Gastrocnemius medialis (tissue), 4 donors: ENCODE results near the gene MBD5. TPM values are rescaled to one million over a fixed set of nuclear protein-coding genes. Genes with fewer than 3 reads are reported as not detected.
"Not testable (repeated sequence)": the region's sequence is repeated elsewhere in the genome, so short reads cannot be mapped to it uniquely, and the experiment has no call there.

Experiments used
- ATAC-seq, 2 donors: fragments of 150-250 bp; one replicate each; pipeline ENCODE4 v1.9.1; 2016
- DNase-seq, 2 donors: peaks; one replicate each; pipeline ENCODE4 v3.0.0-alpha.2; 2019
- H3K27ac ChIP-seq, 4 donors: fragments of 200-600 bp; sonication (generic); 1 replicate in 1 of 4; 2 replicates in 3 of 4; pipeline ENCODE4 v1.5.1; 2016 to 2018; ENCODE audit warnings: mild to moderate bottlenecking in 2 of 4, moderate library complexity in 1 of 4
- H3K27me3 ChIP-seq, 3 donors: fragments of 200-600 bp; sonication (generic) in 2 of 3; 1 replicate in 1 of 3; 2 replicates in 2 of 3; pipeline versions ENCODE4 v1.5.1 to v1.6.0; 2016 to 2019; ENCODE audit warnings: mild to moderate bottlenecking in 1 of 3, moderate library complexity in 1 of 3
- H3K36me3 ChIP-seq, 2 donors: fragments of 200-600 bp; sonication (generic) in 1 of 2; one replicate each; pipeline ENCODE4 v1.5.1; 2017 to 2018
- H3K4me1 ChIP-seq, 2 donors: fragments of 200-600 bp; sonication (generic) in 1 of 2; one replicate each; pipeline ENCODE4 v1.5.1; 2016 to 2017; ENCODE audit warnings: mild to moderate bottlenecking in 2 of 2
- H3K4me3 ChIP-seq, 4 donors: fragments of 200-600 bp; sonication (generic) in 3 of 4; 1 replicate in 1 of 4; 2 replicates in 3 of 4; pipeline ENCODE4 v1.5.1; 2016 to 2019; ENCODE audit warnings: mild to moderate bottlenecking in 2 of 4
- H3K9me3 ChIP-seq, 3 donors: fragments of 200-600 bp; sonication (generic) in 2 of 3; 1 replicate in 1 of 3; 2 replicates in 2 of 3; pipeline ENCODE4 v1.5.1; 2016 to 2019
- CTCF ChIP-seq, 5 experiments: fragments of 450-650 bp in 3 of 5; fragments of 200-600 bp in 2 of 5; sonication (generic) in 2 of 5; IDR thresholded peaks in 4 of 5; conservative IDR thresholded peaks in 1 of 5; 1 replicate in 4 of 5; 2 replicates in 1 of 5; pipeline ENCODE4 v1.5.1; 2016 to 2019; ENCODE audit warnings: antibody characterized with exemption in 5 of 5, mild to moderate bottlenecking in 3 of 5, moderate library complexity in 3 of 5
- POLR2A ChIP-seq, 2 donors: fragments of 450-650 bp; IDR thresholded peaks; one replicate each; pipeline ENCODE4 v1.6.1; 2017; ENCODE audit warnings: antibody characterized with exemption in 2 of 2, mild to moderate bottlenecking in 2 of 2, moderate library complexity in 2 of 2
- in situ Hi-C, 4 donors: fragments of 200-750 bp; cut with MboI; loops; one replicate each; pipeline versions ENCODE4 v1.15.0 to v1.8.0; 2017; ENCODE audit warnings: low sequenced_read_pairs in 4 of 4
- intact Hi-C: fragments of 100-400 bp; cut with DNase I; formaldehyde crosslinking; loops from one replicate; pipeline ENCODE4 v1.15.1; 2023; ENCODE audit warnings: low total_unique reads
- total RNA-seq, 4 donors: library from RNA; depleted of rRNA; stranded (reverse); fragments of >200 nt; gene quantifications; one replicate each; pipeline versions ENCODE4 v1.1.0 to v1.2.3, GENCODE V29; 2016

Gene MBD5
- total RNA-seq, 4 donors from 2014 or later, result 15.2 to 27.2 (median 15.5) TPM

- no peak for DNase-seq
- intact Hi-C loops, result no loop called here
Measured at GRCh38 chr2:148538375-148538774, 517.5 kb downstream of the MBD5 start.

DNA sequence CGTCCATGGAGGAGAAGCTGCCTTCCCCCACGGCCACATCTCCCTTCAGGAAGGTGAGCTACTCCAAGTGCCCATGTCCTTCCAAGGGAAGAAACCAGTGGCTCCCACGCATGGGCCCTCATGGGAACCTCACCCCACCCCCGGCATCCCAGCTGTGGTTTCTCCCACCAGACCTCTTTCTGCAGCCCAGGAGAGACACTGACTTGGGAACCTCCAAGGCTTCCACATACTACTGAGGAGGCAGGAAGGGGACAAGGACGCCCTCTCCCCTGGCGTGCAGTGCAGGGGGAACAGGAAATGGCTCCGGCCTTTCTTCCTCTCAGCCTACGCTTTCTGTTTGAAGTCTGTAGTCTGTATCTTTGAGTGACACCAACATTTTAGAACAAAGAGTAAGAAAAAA, 519.1 kb downstream of the MBD5 start:
- Histone ChIP-seq H3K27ac (no peak overlapping the region), H3K27me3 (no peaks in the 10 kb centered on the region), H3K4me1 (no peaks in the 10 kb centered on the region), H3K9me3 (no peaks in the 10 kb centered on the region), H3K4me3 (no peak overlapping the region), H3K36me3 (no peaks in the 10 kb centered on the region)
- intact Hi-C loops (no loop called here), in situ Hi-C loops (no loop called here)
- DNase-seq, result no peak
- ATAC-seq, result no peak
- TF ChIP-seq CTCF (IDR thresholded peaks at IDR 0.05 in 4 of 5, conservative IDR thresholded peaks at IDR 0.05 in 1 of 5) (no peak), POLR2A (IDR thresholded peaks at IDR 0.05) (no peak)

More at GRCh38 chr2:148538375-148538774, 517.5 kb downstream of the MBD5 start:
- Histone ChIP-seq H3K4me1 (no peaks in the 10 kb centered on the region), H3K36me3 (no peaks in the 10 kb centered on the region), H3K27ac (no peak overlapping the region), H3K27me3 (no peaks in the 10 kb centered on the region), H3K9me3 (no peaks in the 10 kb centered on the region), H3K4me3 (no peak overlapping the region)
- in situ Hi-C loops, result no loop called here
- TF ChIP-seq CTCF (IDR thresholded peaks at IDR 0.05 in 4 of 5, conservative IDR thresholded peaks at IDR 0.05 in 1 of 5) (no peak), POLR2A (IDR thresholded peaks at IDR 0.05) (no peak)
- no peak for ATAC-seq

DNA sequence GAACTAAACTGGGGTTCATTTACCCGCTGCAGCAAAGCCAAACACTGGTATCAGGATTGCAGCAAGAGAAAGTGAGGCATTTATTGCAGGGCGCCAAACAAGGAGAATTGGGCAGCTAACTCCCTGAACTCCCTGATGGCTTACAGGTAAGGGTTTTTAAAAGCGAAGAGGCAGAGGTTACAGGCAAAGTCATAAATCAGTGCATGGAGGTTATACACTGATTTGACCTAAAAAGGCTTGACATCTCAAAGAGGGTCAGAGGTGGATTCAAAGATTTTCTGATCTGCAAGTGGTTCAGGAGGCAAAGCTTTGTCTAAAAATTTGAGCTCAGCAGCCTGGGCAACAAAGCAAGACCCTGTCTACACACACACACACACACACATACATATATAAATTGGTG, 520.9 kb downstream of the MBD5 start:
- ATAC-seq, result no peak
- TF ChIP-seq CTCF (IDR thresholded peaks at IDR 0.05 in 4 of 5, conservative IDR thresholded peaks at IDR 0.05 in 1 of 5) (no peak), POLR2A (IDR thresholded peaks at IDR 0.05) (no peak)
- H3K27ac ChIP-seq, result no peak overlapping the region
- intact Hi-C loops (no loop called here), in situ Hi-C loops (no loop called here)
- no peaks in the 10 kb centered on the region for H3K27me3 ChIP-seq
- DNase-seq, result no peak
- H3K36me3 ChIP-seq, result no peaks in the 10 kb centered on the region
- H3K9me3 ChIP-seq, result no peaks in the 10 kb centered on the region
- no peak overlapping the region for H3K4me3 ChIP-seq
- no peaks in the 10 kb centered on the region for H3K4me1 ChIP-seq

DNA sequence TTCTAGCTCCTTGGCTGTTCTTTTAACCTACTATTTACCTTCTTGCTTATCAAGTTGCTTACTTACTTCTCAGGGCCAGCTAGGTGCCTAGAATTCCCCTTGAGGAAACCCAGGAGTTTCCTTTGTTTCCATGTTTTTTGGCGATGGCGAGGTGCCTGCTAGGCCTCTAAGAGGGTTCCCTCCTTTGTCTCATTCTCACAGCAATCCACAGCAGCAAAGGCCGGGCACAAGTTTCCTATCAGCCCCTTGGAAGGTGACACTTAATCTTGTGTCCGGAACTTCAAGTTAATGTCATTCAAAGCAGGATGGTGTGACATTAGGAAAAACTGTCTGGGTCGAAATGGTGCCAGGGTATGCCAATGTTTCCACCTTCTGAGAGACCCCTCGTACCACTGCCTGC, 521.7 kb downstream of the MBD5 start:
- Histone ChIP-seq H3K9me3 (no peaks in the 10 kb centered on the region), H3K36me3 (no peaks in the 10 kb centered on the region), H3K27ac (no peak overlapping the region), H3K27me3 (no peaks in the 10 kb centered on the region), H3K4me1 (no peaks in the 10 kb centered on the region), H3K4me3 (no peak overlapping the region)
- TF ChIP-seq POLR2A (IDR thresholded peaks at IDR 0.05) (no peak), CTCF (IDR thresholded peaks at IDR 0.05 in 4 of 5, conservative IDR thresholded peaks at IDR 0.05 in 1 of 5) (no peak)
- no peak for DNase-seq
- intact Hi-C loops (no loop called here), in situ Hi-C loops (no loop called here)
- no peak for ATAC-seq

GRCh38 chr2:148543088-148543540, 522.2 kb downstream of the MBD5 start:
- H3K27ac ChIP-seq, H3K36me3 ChIP-seq, H3K27me3 ChIP-seq, ATAC-seq, H3K4me3 ChIP-seq, DNase-seq, in situ Hi-C loops, intact Hi-C loops, H3K4me1 ChIP-seq, H3K9me3 ChIP-seq: not testable (repeated sequence)
